GM12872 (cell line): ENCODE data around the gene ZDHHC11B.
"Not testable (repeated sequence)": the region's sequence is repeated elsewhere in the genome, so short reads cannot be mapped to it uniquely, and the experiment has no call there.

ENCODE experiments used
- TF ChIP-seq, protein P1 (sequence below): IDR thresholded peaks from 3 replicates; pipeline ENCODE4 v1.5.1; 2011; ENCODE audit warnings: low read depth, mild to moderate bottlenecking, low read length, moderate library complexity; ENCODE audit not compliant: insufficient read depth

ZDHHC11B gene

DNA sequence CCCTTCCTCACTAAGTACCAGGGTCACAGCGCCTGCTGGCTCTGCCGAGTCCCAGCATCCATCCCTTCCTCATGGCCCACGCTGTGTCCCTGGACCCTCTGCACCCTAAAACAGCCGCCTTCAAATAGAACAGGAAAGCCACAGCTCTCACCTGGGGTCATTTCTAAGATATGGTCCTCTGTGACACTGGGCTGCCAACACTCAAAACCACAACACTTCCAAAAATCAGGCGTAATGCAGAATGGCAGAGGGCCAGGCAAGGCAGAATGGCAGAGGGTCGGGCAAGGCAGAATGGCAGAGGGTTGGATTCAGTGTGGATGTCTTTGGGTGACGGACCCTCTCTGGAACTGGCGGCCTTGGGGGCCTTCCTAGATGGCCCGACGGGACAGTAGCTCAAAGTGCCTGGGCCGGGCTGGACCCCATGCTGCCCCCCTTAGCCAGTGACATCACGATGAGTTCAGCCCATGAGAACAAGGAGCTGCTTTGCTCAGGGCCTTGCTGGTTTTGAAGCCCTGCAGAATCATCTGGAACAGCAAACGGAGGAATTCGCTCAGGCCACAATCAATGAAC is 35.3 kb downstream of the ZDHHC11B start:
- TF ChIP-seq, protein P1, sequence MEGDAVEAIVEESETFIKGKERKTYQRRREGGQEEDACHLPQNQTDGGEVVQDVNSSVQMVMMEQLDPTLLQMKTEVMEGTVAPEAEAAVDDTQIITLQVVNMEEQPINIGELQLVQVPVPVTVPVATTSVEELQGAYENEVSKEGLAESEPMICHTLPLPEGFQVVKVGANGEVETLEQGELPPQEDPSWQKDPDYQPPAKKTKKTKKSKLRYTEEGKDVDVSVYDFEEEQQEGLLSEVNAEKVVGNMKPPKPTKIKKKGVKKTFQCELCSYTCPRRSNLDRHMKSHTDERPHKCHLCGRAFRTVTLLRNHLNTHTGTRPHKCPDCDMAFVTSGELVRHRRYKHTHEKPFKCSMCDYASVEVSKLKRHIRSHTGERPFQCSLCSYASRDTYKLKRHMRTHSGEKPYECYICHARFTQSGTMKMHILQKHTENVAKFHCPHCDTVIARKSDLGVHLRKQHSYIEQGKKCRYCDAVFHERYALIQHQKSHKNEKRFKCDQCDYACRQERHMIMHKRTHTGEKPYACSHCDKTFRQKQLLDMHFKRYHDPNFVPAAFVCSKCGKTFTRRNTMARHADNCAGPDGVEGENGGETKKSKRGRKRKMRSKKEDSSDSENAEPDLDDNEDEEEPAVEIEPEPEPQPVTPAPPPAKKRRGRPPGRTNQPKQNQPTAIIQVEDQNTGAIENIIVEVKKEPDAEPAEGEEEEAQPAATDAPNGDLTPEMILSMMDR, result no peak

DNA sequence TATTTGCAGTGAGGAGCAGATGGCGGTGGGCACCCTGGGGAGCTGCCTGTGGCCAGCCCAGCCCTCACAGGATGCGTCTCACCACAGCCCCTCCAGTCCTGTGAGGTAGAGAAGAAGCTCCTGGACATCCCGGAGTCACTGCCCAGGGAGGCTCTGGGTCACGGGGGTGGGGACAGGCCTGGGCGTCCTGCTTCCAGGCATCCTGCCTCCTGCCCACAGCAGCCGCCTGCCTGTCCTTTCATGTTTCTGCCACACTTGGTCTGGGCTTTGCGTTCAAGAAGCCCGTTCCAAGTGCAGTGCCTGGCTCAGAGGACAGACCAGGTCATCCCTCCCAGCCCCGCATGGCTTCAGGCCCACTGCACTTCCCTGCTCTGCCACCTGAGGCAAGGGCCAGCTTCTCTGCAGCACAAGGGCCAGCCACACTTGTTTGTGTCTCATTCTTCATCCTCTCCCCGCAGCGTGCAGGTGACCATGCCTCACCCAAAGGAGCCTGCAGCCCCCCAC is 38.2 kb downstream of the ZDHHC11B start:
- TF ChIP-seq, protein P1, result no peak

DNA sequence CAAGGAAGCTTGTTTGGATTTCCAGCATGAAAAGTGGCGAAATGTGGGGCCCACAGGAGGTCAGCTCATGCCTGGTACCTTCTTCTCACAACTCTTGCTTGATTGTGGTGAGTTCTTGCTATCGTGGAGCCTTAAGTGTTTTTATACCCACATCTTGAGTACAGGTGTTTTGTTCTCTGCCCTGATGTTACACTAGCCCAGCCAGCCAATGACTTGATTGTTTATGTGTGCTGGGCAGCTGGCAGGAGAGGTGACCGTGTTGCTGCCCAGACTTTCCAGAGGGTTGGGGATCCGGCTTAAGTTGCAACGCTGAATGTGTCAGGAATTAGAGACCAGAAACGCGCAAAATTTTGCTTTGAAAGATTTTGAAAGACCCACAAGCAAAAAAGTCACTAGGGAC is 67.4 kb downstream of the ZDHHC11B start:
- TF ChIP-seq, protein P1, result no peak

DNA sequence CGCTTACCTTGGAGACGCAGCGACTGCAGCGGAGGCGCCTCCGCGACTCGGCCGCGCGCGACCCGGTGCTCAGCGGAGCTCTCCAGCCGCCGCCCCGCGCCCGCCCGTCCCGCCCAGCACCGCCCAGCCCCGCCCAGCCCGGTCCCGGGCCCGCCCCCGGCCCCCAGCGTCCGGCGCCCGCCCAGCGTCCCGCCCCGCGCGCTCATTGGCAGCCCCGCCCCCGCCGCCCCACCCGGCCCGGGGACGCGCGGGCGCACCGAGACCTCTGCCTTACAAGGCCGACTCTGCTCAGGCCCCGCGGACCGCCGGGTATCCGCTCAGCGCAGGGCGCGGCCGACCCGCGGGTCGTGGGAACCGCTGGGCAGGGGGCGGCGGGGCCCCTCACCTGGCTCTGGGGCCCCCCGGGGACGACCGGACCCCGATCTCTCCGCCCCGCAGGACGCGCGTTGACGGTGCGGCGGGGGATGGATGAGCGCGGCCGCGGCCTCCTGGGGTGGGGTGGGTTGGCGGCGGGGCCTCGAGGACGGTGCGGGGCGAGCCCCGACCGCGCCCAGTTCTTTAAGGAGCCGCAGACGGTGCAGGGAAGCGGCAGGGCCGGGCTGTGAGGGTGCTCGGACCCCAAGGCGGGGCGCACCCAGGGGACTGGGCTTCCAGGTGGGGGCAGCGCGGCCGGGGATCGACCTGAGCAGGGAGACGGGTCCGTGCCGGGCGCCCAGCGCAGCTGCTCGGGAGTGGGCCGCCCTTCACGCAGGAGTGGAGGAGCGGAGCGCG is 91.1 kb downstream of the ZDHHC11B start, which contains the start of gene TPPP:
TPPP (minus strand) TSS at position 82 of the 771 bp plus-strand sequence. CDS start 15,292 bp downstream, outside the sequence.
- TF ChIP-seq, protein P1, result not testable (repeated sequence)

DNA sequence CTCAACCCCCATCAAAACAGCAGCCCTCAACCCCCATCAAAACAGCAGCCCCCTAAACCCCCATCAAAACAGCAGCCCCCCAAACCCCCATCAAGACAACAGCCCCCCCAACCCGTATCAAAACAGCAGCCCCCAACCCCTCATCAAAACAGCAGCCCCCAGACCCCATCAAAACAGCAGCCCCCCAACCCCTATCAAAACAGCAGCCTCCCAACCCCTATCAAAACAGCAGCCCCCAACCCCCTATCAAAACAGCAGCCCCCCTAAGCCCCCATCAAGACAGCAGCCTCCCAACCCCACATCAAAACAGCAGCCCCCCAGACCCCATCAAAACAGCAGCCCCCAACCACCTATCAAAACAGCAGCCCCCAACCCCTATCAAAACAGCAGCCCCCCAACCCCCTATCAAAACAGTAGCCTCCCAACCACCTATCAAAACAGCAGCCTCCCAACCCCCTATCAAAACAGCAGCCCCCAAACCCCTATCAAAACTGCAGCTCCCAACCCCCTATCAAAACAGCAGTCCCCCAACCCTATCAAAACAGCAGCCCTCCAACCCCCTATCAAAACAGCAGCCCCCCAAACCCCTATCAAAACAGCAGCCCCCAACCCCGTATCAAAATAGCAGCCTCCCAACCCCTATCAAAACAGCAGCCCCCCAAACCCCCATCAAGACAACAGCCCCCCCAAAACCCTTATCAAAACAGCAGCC is 92.6 kb downstream of the ZDHHC11B start:
- TF ChIP-seq, protein P1, result no peak

DNA sequence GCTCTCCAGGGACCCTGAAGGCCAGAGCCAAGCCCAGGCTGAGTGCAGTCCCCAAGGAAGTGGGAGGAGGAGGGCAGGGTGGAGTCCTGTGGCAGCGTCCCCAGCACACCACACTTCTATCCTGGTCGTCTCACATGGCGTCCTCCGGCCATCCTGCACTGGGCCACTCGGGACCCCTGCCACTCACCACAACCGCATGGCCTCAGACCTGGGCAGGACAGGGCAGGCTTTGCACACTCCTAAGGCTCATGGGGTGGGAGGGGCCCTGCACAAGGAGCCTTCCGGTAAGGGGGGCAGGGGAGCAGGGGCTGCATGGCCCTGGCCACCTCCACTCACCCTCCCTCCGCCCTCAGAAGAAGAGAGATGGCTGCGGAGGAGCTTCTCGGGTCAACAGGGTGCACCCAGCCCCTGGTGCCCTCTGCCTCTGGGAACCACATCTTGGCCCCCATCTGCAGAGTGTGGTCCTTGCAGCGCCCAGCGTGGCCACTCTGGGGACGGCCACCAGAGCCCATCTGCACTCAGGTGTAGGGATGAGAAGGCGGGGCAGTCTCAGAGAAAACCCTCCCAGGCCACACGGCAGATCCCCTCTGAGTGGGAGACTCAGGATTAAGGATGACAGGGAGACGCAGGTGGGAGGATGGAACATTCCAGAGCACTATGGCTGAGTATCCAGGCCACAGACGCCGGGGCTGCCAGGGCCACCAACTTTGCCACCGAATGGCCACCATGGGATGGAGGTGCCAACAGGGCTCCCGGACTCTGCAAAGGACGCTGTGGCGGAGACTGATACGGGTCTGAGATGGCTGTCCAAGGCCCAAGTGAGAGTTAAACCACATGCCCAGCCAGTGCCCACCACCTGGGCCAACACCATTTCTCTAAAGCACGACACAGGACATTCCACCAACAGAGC is 99.0 kb downstream of the ZDHHC11B start:
- TF ChIP-seq, protein P1, result no peak
